ENCODE results near the gene C2CD4D.
"Not testable (repeated sequence)": the region's sequence is repeated elsewhere in the genome, so short reads cannot be mapped to it uniquely, and the experiment has no call there.

The C2CD4D gene

GRCh38 chr1:151858030-151858746 is 18.6 kb upstream of the C2CD4D start:
- DNase-seq = no peak

GRCh38 chr1:151855933-151856332 is 16.3 kb upstream of the C2CD4D start:
- DNase-seq = no peak

DNA sequence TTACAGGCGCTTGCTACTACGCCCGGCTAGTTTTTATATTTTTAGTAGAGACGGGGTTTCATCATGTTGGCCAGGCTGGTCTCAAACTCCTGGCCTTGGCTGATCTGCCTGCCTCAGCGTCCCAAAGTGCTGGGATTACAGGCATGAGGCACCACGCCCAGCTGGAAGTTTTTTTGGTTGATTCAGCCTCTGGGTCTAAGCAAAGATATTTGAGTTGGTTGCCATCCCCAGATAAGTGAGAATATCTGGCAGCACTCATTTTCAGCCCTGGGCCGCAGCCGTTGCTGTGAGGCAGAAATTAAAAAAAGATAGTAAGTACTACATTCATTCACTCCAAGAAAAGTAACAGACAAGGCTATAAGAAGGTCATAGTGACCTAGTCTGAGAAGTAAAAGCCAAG is 15.9 kb upstream of the C2CD4D start:
- not testable (repeated sequence) for DNase-seq

GRCh38 chr1:151854658-151855057 is 15.0 kb upstream of the C2CD4D start:
- DNase-seq = no peak

DNA sequence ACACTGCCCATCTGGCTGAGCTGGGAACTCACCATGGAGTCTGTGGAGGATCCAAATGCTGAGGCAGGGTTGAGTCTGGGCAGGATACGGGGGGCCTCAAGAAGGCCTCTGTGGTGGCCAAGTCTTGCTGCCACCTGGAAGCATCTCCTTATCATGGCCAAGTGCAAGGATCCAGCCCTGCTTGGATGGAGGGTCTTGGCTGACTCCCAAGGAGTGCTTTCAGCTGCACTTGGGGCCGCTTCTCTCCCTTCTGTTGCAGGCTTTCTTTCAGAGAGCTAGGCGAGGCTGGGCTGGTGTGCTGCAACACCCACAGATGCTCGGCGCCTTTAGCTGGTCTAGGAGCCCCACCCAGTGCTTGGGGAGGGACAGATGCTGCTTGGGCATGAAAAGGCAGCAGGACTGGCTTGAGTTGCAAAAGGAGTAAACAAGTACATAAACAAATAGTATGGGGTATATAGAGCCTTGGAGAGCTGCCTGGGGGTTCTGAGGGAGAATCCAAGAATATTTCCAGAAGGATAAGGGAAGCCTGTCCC is 13.9 kb upstream of the C2CD4D start, which contains the start of gene THEM5:
THEM5 (minus strand) TSS at position 302 of the 533 bp plus-strand sequence; CDS start at position 155, 147 bp downstream.
- DNase-seq = no peak

- DNase-seq = no peak
Observed at GRCh38 chr1:151852733-151853132, 13.1 kb upstream of the C2CD4D start.

DNA sequence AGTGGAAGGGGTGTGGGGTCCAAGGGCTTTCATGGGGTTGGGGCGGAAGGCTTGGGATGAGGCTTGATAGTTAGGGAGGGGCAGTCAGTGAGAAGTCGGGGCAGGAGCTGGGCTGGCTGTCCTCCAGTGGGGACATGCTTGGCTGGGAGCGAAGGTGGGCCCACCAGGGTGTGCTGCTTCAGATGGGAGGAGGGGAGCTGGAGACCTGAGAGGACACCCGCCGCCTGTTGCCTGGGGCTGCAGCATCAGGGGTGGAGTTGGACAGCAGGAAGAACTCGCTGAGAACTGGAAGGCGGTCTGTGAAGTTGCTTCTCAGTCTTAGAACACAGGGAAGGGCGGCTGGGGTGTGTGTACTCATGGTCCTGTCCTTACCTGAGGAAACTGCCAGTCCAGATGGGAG is 12.3 kb upstream of the C2CD4D start:
- DNase-seq = no peak

DNA sequence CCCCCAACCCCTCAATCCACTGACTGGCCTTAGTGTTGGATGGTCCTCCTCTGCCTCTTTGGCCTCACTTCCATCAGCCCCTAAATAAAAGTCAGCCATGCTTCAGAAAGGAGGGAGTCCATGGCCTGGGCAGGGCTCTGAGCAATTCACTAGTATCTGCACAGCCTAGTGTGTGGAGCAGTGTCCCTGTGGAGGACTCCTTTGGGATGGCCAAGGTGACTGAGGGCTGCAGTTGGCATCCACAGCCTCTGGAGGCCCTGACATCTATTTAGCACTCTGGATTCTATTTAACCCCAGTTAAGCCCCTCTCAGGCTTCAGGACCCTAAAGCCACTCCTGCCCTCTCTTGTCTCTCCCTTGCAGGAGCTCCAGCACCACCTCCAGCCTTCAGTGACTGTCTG is 10.3 kb upstream of the C2CD4D start:
- DNase-seq = no peak

GRCh38 chr1:151849126-151849525 is 9.5 kb upstream of the C2CD4D start:
- DNase-seq = no peak

GRCh38 chr1:151847867-151848596 is 8.4 kb upstream of the C2CD4D start:
- DNase-seq = no peak

DNA sequence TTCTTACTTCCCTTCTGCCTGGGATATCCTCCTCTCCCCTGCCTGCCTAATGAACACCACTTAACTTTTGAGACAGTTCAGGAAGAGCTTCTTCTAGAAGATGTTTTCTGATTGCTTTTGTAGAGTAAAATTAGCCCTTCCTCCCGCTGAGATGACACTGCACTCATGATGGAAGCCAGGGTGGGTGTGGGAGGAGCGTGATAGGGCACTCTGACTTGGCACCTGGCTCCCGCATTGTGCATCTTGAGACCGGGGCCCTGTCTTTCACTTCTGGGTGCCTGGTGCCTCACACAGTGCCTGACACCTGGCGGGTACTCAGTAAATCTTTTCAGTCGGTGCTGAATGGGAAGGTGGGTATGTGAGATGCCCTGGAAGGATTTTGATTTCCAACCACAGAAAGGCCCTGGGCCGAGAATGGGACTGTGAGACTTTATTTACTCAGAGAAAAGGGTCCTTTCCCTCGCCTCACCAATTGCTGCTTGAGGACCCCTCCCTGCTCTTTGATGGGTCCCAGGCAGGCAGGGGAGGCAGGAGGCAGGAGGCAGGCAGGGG is 7.1 kb upstream of the C2CD4D start:
- DNase-seq = no peak

DNA sequence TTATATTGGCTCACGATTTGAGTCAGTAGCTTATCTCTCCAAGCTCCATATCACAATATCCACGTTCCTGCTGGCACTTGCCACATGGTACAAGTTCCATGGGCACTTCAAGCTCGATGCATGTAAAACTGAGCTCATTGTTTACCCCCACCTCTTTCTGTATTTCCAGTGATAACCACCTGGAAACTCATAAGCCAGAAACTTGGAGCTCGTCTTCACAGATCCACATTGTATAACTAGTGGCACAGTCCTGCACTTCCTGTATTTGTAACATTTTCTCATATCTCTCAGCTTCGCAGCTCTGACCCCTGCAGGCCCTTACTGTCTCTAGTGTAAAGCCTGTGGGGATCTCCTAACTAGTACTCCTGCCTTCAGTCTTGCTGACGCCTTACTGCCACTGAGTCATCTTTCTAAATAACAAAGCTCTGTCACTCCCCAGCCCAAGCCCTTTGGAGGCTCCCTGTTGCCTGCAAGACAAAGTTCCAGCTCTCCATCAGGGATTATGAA is 6.5 kb upstream of the C2CD4D start:
- no peak for DNase-seq

DNA sequence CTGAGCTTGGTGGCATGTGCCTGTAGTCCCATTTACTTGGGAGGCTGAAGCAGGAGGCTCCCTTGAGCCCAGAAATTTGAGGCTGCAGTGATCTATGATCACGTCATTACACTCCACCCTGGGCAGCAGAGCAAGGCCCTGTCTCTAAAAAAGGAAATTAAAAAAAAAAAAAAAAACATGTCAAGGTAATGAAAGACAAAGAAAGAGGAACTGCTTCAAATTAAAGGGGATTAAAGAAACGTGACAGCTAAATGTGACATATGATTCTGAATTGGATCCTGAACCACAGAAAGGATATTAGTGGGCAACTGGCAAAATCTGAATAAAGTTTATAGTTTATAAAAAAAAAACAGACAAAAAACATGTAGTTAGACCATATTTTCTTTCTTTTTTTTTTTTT is 3.8 kb upstream of the C2CD4D start:
- DNase-seq = no peak

DNA sequence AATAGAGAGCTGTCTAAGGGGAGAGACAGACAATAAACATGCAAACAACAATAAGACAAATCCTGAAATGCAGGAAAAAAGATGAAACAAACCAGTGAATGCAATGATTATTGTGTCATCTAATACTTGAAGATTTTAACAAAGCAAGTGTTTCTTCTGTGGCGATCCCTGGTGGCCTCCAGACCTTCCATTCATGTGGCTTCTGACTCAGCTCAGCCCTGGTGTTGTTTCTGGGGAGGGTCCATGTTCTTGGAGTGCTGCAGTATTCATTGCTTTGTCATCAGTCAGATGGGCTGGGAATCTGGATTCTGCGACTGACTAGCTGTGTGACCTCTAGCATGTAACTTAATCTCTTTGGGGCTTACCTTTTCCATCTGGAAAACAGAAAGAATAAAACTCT is 1.5 kb upstream of the C2CD4D start:
- no peak for DNase-seq

DNA sequence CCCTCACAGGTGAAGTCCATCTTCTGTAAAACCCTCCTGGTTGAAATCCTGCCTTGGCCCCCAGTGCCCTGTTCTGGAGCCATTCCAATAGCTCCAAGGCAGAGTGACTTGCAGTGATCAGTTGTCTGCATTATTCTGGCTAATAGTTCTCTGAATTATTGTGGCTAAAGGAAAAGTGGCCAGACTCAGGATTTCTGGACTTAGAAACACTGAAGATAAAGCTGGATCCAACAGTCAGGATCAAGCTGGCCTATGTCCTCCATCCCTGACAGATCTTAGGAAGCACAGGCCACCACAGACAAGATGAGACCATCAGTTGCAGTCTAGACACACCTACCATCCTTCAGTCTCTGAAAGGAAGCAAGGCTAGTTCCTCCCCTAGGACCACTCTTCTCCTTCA is 801 bp upstream of the C2CD4D start:
- no peak for DNase-seq

DNA sequence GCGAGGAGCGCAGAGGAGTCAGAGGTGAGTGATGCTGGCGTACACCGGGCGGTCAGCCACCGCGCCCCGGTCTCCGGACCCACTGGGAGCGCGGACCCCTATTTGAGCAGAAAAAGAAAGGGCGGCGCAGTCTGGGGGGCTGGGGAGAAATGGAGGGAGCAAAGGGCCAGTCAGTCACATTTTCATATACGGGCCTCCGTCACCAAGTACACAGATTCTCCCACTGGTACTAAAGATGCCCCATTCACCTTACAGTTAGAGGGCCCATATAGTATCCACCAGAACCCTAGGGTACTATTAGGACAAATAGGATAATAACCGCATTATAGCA is 573 bp downstream of the C2CD4D start:
- DNase-seq = no peak

- no peak for DNase-seq
Observed at GRCh38 chr1:151838222-151839081, 1.2 kb downstream of the C2CD4D start.

GRCh38 chr1:151837884-151838221 is 1.8 kb downstream of the C2CD4D start:
- no peak for DNase-seq

DNA sequence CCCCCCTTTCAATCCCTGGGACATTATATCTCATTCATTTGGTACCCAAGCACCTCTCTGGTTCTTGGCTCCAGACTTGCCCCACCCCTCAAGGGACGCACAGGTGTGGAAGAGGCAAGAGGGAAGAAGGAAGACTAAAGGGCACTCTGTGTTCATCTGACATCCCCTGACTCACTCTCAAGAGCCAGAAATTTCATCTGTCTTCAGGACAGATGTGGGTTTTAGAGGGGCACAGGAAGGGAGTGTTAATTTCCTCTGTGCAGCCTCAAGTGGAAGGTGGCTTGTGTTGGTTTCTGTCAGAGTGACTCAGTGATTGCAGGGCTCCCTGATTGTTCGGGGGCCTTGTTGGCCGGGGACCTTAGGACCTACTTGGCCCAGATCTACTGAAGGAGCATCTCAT is 2.4 kb downstream of the C2CD4D start:
- no peak for DNase-seq

GRCh38 chr1:151835596-151835995 is 4.0 kb downstream of the C2CD4D start:
- no peak for DNase-seq

GRCh38 chr1:151834239-151834638 is 5.4 kb downstream of the C2CD4D start:
- no peak for DNase-seq

DNA sequence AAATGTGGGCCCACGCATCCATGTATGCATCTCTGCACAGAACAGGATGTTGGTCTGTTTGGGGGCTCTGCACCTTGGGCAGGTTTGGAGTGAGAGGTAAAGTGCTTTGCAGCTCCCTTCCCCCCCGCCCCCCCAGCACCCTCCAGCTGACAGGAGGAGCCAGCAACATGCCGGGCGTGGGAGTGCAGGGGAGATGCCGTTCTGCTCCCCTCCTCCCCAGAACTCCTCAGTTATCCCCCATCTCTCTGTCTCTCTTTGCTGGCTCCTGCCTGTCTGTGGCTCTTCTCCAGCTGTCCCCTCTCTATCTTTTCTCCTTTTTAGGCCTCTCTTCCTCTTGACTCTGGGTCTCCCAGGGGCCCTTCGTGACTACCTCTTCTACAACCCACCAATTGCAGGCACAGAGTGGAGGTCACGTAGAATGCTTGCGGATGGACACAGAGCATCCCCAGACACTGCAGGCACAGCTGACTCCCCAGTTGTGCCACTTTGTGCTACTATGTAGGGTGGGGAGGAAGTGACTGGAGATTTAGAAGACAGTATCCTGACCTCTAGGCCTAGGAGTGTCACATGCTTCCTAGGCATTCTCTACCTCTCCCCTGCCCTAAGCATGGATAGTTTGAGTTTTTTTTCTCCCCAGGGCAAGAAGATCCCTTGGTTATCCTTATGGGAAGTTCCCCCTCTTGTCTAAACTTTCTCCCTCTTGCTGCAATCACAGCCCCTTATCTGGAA is 6.3 kb downstream of the C2CD4D start:
- no peak for DNase-seq
